ENCODE measurements around the gene PTPRT.
A peak's percentile ranks its signal among the peaks of the same experiment; 100 is the strongest.

DNA sequence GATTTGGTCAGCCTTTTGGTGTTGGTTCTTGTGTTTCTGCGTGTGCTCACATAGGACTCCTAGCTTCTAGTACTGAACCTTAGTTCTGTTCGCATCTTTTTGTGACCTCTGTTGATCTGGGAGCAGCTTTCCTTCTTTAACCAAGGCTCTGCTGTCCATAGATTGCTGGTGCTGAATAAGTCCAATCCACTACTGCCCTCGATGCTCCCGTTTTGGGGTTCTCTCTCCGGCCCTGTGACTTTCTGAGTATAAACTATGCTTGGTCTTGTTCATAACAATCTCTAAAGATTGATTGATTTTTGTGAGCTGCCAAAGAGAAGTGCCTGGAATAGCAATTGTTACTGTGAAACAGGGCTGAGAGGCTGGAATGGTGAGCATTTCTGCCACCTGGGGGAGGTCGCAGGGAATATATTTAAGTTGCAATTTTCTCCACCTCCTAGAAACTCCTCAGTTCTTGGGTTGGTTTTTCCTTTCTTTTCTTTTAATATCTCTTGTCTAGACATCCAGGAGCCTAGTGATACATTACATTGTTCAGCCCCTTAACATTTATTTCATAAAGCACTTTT lies 1148.6 kb downstream of the PTPRT start:
- TF ChIP-seq EZH2 (IDR thresholded peaks at IDR 0.05; ENCODE audit: borderline replicate concordance, control insufficient read depth, low read depth, low read length) (no peak), POLR2AphosphoS5 (IDR thresholded peaks at IDR 0.05; ENCODE audit: low read length) (no peak), CHD2 (IDR thresholded peaks at IDR 0.05; ENCODE audit: borderline replicate concordance, low read depth, low read length) (no peak), FOS (IDR thresholded peaks at IDR 0.05; ENCODE audit: borderline replicate concordance, extremely low read depth, insufficient read length) (no peak), POLR2A (IDR thresholded peaks at IDR 0.05; ENCODE audit: low read depth, low read length) (no peak), NFYB (IDR thresholded peaks at IDR 0.05; ENCODE audit: insufficient read depth, low read depth, low read length) (no peak)
- TF ChIP-seq, protein P1, sequence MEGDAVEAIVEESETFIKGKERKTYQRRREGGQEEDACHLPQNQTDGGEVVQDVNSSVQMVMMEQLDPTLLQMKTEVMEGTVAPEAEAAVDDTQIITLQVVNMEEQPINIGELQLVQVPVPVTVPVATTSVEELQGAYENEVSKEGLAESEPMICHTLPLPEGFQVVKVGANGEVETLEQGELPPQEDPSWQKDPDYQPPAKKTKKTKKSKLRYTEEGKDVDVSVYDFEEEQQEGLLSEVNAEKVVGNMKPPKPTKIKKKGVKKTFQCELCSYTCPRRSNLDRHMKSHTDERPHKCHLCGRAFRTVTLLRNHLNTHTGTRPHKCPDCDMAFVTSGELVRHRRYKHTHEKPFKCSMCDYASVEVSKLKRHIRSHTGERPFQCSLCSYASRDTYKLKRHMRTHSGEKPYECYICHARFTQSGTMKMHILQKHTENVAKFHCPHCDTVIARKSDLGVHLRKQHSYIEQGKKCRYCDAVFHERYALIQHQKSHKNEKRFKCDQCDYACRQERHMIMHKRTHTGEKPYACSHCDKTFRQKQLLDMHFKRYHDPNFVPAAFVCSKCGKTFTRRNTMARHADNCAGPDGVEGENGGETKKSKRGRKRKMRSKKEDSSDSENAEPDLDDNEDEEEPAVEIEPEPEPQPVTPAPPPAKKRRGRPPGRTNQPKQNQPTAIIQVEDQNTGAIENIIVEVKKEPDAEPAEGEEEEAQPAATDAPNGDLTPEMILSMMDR (IDR thresholded peaks at IDR 0.05 in 2 of 3, conservative IDR thresholded peaks at IDR 0.05 in 1 of 3; ENCODE audit: control insufficient read depth in 2 of 3, extremely low read depth in 1 of 3, insufficient read depth in 1 of 3, low read depth in 3 of 3, low read length in 3 of 3) = peak in 1 of 3 experiments; percentile 9; a peak in 1 of 6 replicates
